GM12874 (cell line): ENCODE measurements around the gene SASH1.

Source experiments
- CTCF ChIP-seq: IDR thresholded peaks from 2 replicates; pipeline ENCODE4 v1.5.1; 2011; ENCODE audit warnings: low read depth, mild to moderate bottlenecking, control low read depth, low read length, moderate library complexity; ENCODE audit not compliant: insufficient read depth

The SASH1 gene

GRCh38 chr6:148345176-148345575 is 2.5 kb downstream of the SASH1 start:
- no peak for TF ChIP-seq CTCF

GRCh38 chr6:148345578-148345977 is 2.9 kb downstream of the SASH1 start:
- no peak for TF ChIP-seq CTCF

- no peak for TF ChIP-seq CTCF
Measured at GRCh38 chr6:148346681-148347440, 4.2 kb downstream of the SASH1 start.

- no peak for TF ChIP-seq CTCF
Measured at GRCh38 chr6:148347441-148348054, 4.9 kb downstream of the SASH1 start.

GRCh38 chr6:148348335-148348734 is 5.7 kb downstream of the SASH1 start:
- TF ChIP-seq CTCF: no peak

GRCh38 chr6:148348778-148349177 is 6.1 kb downstream of the SASH1 start:
- no peak for TF ChIP-seq CTCF

GRCh38 chr6:148349466-148349865 is 6.8 kb downstream of the SASH1 start:
- TF ChIP-seq CTCF: no peak
